ENCODE data around the gene HOXA11. TPM values are rescaled to one million over a fixed set of nuclear protein-coding genes. Genes with fewer than 3 reads are reported as not detected.

HOXA11 gene
- total RNA-seq, 1 donor from 2014 or later: not detected

GRCh38 chr7:27142580-27143022 lies 42.4 kb downstream of the HOXA11 start:
- Histone ChIP-seq H3K36me3 (no peaks in the 10 kb centered on the region), H3K4me3 (peak overlapping the region; percentile 70), H3K4me1 (peaks cover 4% of the 10 kb centered on the region), H3K27ac (peak overlapping the region; percentile 96), H3K9me3 (no peaks in the 10 kb centered on the region), H3K27me3 (peaks cover 35% of the 10 kb centered on the region)
- no peak for TF ChIP-seq CTCF (IDR thresholded peaks at IDR 0.05)
- intact Hi-C loops (cut with DNase I): loop anchor here (5.0 kb wide), 1 partner anchor 45 kb away; the partner anchor contains the start of gene HOXA1
- ATAC-seq (no peak), DNase-seq (no peak)

GRCh38 chr7:27141923-27142579 lies 43.0 kb downstream of the HOXA11 start:
- DNase-seq: no peak
- intact Hi-C loops (cut with DNase I): loop anchor here (5.0 kb wide), 1 partner anchor 45 kb away; the partner anchor contains the start of gene HOXA1
- Histone ChIP-seq H3K27ac (peak overlapping the region; percentile 96), H3K36me3 (no peaks in the 10 kb centered on the region), H3K4me3 (peak overlapping the region; percentile 70), H3K4me1 (peaks cover 4% of the 10 kb centered on the region), H3K9me3 (no peaks in the 10 kb centered on the region), H3K27me3 (peaks cover 37% of the 10 kb centered on the region)
- no peak for ATAC-seq
- TF ChIP-seq CTCF (IDR thresholded peaks at IDR 0.05): no peak

GRCh38 chr7:27141137-27141922 lies 43.7 kb downstream of the HOXA11 start:
- DNase-seq (no peak), ATAC-seq (no peak)
- Histone ChIP-seq H3K9me3 (no peaks in the 10 kb centered on the region), H3K27me3 (peaks cover 35% of the 10 kb centered on the region), H3K4me1 (peaks cover 12% of the 10 kb centered on the region), H3K4me3 (peak overlapping the region; percentile 70), H3K27ac (peak overlapping the region; percentile 96), H3K36me3 (no peaks in the 10 kb centered on the region)
- no peak for TF ChIP-seq CTCF (IDR thresholded peaks at IDR 0.05)
- intact Hi-C loops (cut with DNase I): loop anchor here (5.0 kb wide), 1 partner anchor 44 kb away; the partner anchor contains the start of gene HOXA1

- H3K27ac ChIP-seq: peak overlapping the region; percentile 96
- H3K27me3 ChIP-seq: peaks cover 27% of the 10 kb centered on the region
- DNase-seq (no peak), ATAC-seq (no peak)
- no peak for TF ChIP-seq CTCF (IDR thresholded peaks at IDR 0.05)
- H3K4me3 ChIP-seq: peak overlapping the region; percentile 70
- peaks cover 22% of the 10 kb centered on the region for H3K4me1 ChIP-seq
- intact Hi-C loops (cut with DNase I): loop anchor here (5.0 kb wide), 1 partner anchor 43 kb away; the partner anchor contains the start of gene HOXA1
- H3K9me3 ChIP-seq: no peaks in the 10 kb centered on the region
- H3K36me3 ChIP-seq: no peaks in the 10 kb centered on the region
These were observed 44.7 kb downstream of the HOXA11 start for GRCh38 chr7:27140126-27140857.

GRCh38 chr7:27139334-27140125 lies 45.5 kb downstream of the HOXA11 start:
- H3K27me3 ChIP-seq: peaks cover 24% of the 10 kb centered on the region
- ATAC-seq: no peak
- intact Hi-C loops (cut with DNase I): loop anchor here (5.0 kb wide), 1 partner anchor 42 kb away; the partner anchor contains the start of gene HOXA1
- DNase-seq: peak; percentile 61
- no peaks in the 10 kb centered on the region for H3K9me3 ChIP-seq
- no peak for TF ChIP-seq CTCF (IDR thresholded peaks at IDR 0.05)
- H3K4me3 ChIP-seq: peak overlapping the region; percentile 70
- H3K4me1 ChIP-seq: peaks cover 30% of the 10 kb centered on the region
- H3K36me3 ChIP-seq: no peaks in the 10 kb centered on the region
- peak overlapping the region; percentile 96 for H3K27ac ChIP-seq

Measured in upper lobe of right lung (tissue), 1 donor.